ENCODE measurements around the gene SLC66A2. TPM values are rescaled to one million over a fixed set of nuclear protein-coding genes. Genes with fewer than 3 reads are reported as not detected.

Gene SLC66A2
- total RNA-seq, 1 experiment from 2014 or later, result 13.0 TPM

DNA sequence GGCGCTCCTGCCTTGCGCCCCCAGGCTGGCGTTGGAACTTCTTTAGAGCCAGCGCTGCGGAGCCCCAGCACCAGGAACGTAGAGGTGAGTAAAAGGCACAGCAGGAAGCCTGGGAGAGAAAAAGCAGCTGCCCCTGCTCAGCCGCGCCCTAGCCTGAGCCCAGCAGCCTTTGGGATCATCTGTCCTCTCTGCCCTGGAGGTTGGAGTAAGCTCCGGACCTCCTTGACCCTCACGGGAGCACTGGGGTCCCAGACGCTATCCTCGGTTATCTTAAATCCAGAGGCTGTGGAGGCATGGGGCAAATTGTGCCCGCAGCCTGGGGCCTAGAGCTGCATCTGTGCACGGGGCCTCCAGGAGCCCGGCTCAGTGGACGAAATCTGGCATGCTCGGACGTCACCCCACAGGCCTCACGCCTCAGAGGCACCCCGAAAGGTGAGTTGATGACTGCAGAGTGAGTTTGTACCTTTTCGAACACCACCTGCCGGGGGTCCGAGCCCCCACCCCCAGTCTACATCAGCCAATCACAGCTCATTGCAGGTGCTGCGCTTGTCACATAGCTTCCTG, 1.6 kb upstream of the SLC66A2 start:
- H3K79me1 ChIP-seq (ENCODE audit: insufficient read depth, low read depth, low read length, poor library complexity, severe bottlenecking), result no peaks in the 10 kb centered on the region
- no peak overlapping the region for H3K14ac ChIP-seq (ENCODE audit: insufficient read depth, low read length)
- no peak overlapping the region for H2AK5ac ChIP-seq (ENCODE audit: insufficient read length, low read length)
- H3K9me3 ChIP-seq (ENCODE audit: control insufficient read depth, low read depth, low read length), result no peaks in the 10 kb centered on the region
- no peak overlapping the region for H2BK12ac ChIP-seq (ENCODE audit: insufficient read length, low read depth, low read length)
- no peak overlapping the region for H4K91ac ChIP-seq (ENCODE audit: insufficient read length, low read depth, low read length)
- H3K4me1 ChIP-seq (ENCODE audit: insufficient read depth, low read length), result no peaks in the 10 kb centered on the region
- no peak overlapping the region for H2BK20ac ChIP-seq (ENCODE audit: low read depth, low read length, poor library complexity, severe bottlenecking)
- peak overlapping the region; percentile 43 for H3K4me2 ChIP-seq (ENCODE audit: insufficient read depth, insufficient read length, low read length)
- TF ChIP-seq, protein P1, sequence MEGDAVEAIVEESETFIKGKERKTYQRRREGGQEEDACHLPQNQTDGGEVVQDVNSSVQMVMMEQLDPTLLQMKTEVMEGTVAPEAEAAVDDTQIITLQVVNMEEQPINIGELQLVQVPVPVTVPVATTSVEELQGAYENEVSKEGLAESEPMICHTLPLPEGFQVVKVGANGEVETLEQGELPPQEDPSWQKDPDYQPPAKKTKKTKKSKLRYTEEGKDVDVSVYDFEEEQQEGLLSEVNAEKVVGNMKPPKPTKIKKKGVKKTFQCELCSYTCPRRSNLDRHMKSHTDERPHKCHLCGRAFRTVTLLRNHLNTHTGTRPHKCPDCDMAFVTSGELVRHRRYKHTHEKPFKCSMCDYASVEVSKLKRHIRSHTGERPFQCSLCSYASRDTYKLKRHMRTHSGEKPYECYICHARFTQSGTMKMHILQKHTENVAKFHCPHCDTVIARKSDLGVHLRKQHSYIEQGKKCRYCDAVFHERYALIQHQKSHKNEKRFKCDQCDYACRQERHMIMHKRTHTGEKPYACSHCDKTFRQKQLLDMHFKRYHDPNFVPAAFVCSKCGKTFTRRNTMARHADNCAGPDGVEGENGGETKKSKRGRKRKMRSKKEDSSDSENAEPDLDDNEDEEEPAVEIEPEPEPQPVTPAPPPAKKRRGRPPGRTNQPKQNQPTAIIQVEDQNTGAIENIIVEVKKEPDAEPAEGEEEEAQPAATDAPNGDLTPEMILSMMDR (conservative IDR thresholded peaks at IDR 0.05), result no peak
- H4K5ac ChIP-seq (ENCODE audit: insufficient read length, low read depth, low read length), result no peak overlapping the region
- Mint-ChIP-seq H3K4me3 (peak overlapping the region; percentile 34 to 73; a peak in 4 of 5 replicates), H3K9me3 (no peaks in the 10 kb centered on the region; a peak in 1 of 5 replicates), H3K4me1 (peaks cover 17 to 25% of the 10 kb centered on the region in 2 experiments), H3K36me3 (ENCODE audit: insufficient read depth in 1 of 3, low read depth in 3 of 3) (peaks cover 0 to 4% (median 0%) of the 10 kb centered on the region in 3 experiments; a peak in 1 of 7 replicates), H3K27me3 (ENCODE audit: low read depth) (peaks cover 87% of the 10 kb centered on the region), H3K27ac (no peak overlapping the region)
- H3K4ac ChIP-seq (ENCODE audit: low read depth, low read length), result no peak overlapping the region
- no peaks in the 10 kb centered on the region for H3K79me2 ChIP-seq (ENCODE audit: insufficient read depth, low read length)
- H4K20me1 ChIP-seq (ENCODE audit: control insufficient read depth, insufficient read depth, insufficient read length), result no peaks in the 10 kb centered on the region
- no peak overlapping the region for H3K23ac ChIP-seq (ENCODE audit: insufficient read length, low read depth, low read length)
- no peak overlapping the region for H2BK5ac ChIP-seq (ENCODE audit: insufficient read length, low read length)
- peaks cover 17% of the 10 kb centered on the region for H3K27me3 ChIP-seq (ENCODE audit: insufficient read depth, low read length)
- H2BK120ac ChIP-seq (ENCODE audit: low read depth, low read length, poor library complexity, severe bottlenecking), result no peak overlapping the region
- DNase-seq, result peak; percentile 65
- no peak overlapping the region for H4K8ac ChIP-seq (replicated peaks; ENCODE audit: insufficient read length, low read depth, low read length)
- no peak overlapping the region for H3K9ac ChIP-seq (ENCODE audit: extremely low read depth, insufficient read length, low read length)
- H2BK15ac ChIP-seq (ENCODE audit: low read depth, low read length), result no peak overlapping the region
- WGBS (ENCODE audit: extremely low coverage, insufficient read length, low lambda C conversion rate), result no CpG with 5 or more reads among the region's 24 CpGs
- no peak overlapping the region for H3T11ph ChIP-seq (ENCODE audit: low read length)
- no peak overlapping the region for H3K18ac ChIP-seq (ENCODE audit: insufficient read length, low read depth, low read length)
- peaks cover 4% of the 10 kb centered on the region for H3K23me2 ChIP-seq (ENCODE audit: insufficient read length, low read depth, low read length, poor library complexity, severe bottlenecking)
- H3K56ac ChIP-seq (ENCODE audit: insufficient read length, low read depth, low read length), result no peak overlapping the region
- H2AFZ ChIP-seq (ENCODE audit: low read length), result no peak overlapping the region
- H3K27ac ChIP-seq (ENCODE audit: insufficient read length, low read depth, low read length), result no peak overlapping the region
